AG10803 (cell line): Measurements from ENCODE around the gene EVI5.
A peak's percentile ranks its signal among the peaks of the same experiment; 100 is the strongest.

Experiments used
- DNase-seq: peaks from one replicate; pipeline ENCODE4 v3.0.0; 2010; ENCODE audit warnings: low read depth
- H3K4me3 ChIP-seq: 2 replicates; pipeline ENCODE4 v1.5.1; 2011; ENCODE audit warnings: mild to moderate bottlenecking, low read length, control low read depth
- TF ChIP-seq, protein P1 (sequence below): conservative IDR thresholded peaks from 2 replicates; pipeline ENCODE4 v1.5.1; 2011; ENCODE audit warnings: mild to moderate bottlenecking, low read length, control low read depth, inconsistent platforms

EVI5 gene

DNA sequence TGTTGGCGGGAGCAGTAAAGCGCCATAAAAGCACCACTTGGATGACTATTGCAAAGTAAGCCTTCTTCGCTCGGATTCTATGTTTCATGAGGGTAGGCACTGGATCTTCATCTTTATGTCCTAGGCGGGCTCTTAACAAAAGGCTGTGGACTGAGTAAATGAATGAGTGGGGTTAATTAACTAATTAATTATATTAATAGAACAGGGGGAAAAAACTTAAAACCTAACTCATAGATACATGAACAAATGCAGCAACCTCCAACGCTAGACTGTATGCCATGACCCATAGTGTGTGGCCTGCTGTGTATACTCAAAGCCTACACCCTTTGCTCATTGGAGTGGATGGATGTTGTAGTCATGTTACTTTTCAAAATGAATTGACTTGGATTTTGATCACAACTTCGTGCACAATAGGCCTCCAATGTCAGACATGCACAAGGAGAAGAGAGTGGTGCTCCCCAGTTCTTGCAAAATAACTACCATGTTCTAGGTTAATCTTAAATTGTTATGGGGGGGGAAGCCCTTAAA, 297.8 kb downstream of the EVI5 start:
- no peak overlapping the region for H3K4me3 ChIP-seq
- no peak for DNase-seq

GRCh38 chr1:92486251-92487077, 298.4 kb downstream of the EVI5 start, which contains the start of gene GFI1:
Gene GFI1 (minus strand): TSS chr1:92486925. CDS start chr1:92483487, 3,438 bp downstream.
- TF ChIP-seq, protein P1, sequence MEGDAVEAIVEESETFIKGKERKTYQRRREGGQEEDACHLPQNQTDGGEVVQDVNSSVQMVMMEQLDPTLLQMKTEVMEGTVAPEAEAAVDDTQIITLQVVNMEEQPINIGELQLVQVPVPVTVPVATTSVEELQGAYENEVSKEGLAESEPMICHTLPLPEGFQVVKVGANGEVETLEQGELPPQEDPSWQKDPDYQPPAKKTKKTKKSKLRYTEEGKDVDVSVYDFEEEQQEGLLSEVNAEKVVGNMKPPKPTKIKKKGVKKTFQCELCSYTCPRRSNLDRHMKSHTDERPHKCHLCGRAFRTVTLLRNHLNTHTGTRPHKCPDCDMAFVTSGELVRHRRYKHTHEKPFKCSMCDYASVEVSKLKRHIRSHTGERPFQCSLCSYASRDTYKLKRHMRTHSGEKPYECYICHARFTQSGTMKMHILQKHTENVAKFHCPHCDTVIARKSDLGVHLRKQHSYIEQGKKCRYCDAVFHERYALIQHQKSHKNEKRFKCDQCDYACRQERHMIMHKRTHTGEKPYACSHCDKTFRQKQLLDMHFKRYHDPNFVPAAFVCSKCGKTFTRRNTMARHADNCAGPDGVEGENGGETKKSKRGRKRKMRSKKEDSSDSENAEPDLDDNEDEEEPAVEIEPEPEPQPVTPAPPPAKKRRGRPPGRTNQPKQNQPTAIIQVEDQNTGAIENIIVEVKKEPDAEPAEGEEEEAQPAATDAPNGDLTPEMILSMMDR, result no peak
- H3K4me3 ChIP-seq, result peak within 1 kb of the TSS; percentile 37
- no peak for DNase-seq

More for the DNA sequence above, 297.8 kb downstream of the EVI5 start:
- TF ChIP-seq, protein P1, result no peak

DNA sequence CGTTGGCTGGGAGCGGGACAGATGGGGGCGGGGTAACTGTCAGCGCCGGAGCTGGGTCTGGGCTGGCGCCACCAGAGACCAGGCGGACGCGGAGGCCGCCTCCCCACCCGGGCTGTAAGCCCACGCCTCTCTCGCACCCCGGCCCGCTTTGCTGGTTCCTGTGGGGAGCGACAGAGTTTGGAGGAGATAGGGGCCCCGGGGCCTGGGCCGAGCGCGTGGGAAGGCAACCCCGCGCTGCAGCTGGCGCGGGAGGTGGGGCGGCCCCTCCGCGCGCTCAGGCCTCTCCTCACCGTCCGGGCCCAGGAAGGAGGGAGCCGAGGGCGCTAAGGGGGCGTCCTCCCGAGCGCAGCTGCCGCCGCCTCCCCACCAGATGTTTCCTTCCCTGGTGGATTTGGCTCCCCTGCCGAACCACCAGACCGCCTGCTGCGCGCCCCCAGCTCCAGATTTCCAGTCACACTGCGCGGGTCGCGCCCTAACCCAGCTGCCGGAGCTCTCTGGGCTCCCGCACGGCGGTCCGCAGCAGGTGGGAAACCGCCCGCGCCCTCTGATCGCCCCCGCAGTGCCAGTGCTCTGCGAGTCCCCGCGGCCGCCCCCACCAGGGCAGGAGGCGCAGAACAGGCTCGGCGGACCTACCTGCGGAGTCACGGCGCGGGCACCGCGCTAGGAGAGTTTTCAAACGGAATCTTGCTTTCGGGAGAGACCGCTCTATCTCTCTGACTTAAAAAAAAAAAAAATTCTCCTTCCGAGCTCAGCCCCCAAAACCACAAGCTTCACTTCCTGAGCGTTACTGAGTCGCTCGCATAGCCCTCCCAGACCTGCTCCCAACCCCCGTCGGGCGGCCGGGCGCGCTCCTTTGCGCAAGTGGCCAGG, 299.3 kb downstream of the EVI5 start:
- peak overlapping the region; percentile 37 for H3K4me3 ChIP-seq
- DNase-seq, result no peak
- TF ChIP-seq, protein P1, result 0 out of 2 replicates have a peak, but pooled peaks have one; percentile 3

- no peak for DNase-seq
- TF ChIP-seq, protein P1, result no peak
- H3K4me3 ChIP-seq, result no peak overlapping the region; the same call in 1 of the 2 replicates
Observed at GRCh38 chr1:92484472-92485380, 300.2 kb downstream of the EVI5 start.

- no peak overlapping the region for H3K4me3 ChIP-seq
- no peak for DNase-seq
- TF ChIP-seq, protein P1, result no peak
Observed at GRCh38 chr1:92483610-92484471, 301.1 kb downstream of the EVI5 start.
